ENCODE measurements around the gene ANXA5. TPM values are rescaled to one million over a fixed set of nuclear protein-coding genes. Genes with fewer than 3 reads are reported as not detected.

ANXA5 gene
- total RNA-seq, 1 experiment from 2014 or later: 231 TPM

GRCh38 chr4:121677524-121677923 is 19.3 kb downstream of the ANXA5 start:
- Histone ChIP-seq H3K4ac (ENCODE audit: low read depth, low read length) (no peak overlapping the region), H2BK12ac (ENCODE audit: insufficient read length, low read depth, low read length) (no peak overlapping the region), H4K91ac (ENCODE audit: insufficient read length, low read depth, low read length) (no peak overlapping the region), H4K20me1 (ENCODE audit: control insufficient read depth, insufficient read depth, insufficient read length) (no peaks in the 10 kb centered on the region), H3K56ac (ENCODE audit: insufficient read length, low read depth, low read length) (no peak overlapping the region), H4K8ac (replicated peaks; ENCODE audit: insufficient read length, low read depth, low read length) (no peak overlapping the region), H3T11ph (ENCODE audit: low read length) (no peak overlapping the region), H4K5ac (ENCODE audit: insufficient read length, low read depth, low read length) (no peak overlapping the region), H3K9me3 (ENCODE audit: control insufficient read depth, low read depth, low read length) (no peaks in the 10 kb centered on the region), H3K79me1 (ENCODE audit: insufficient read depth, low read depth, low read length, poor library complexity, severe bottlenecking) (no peaks in the 10 kb centered on the region), H3K14ac (ENCODE audit: insufficient read depth, low read length) (no peak overlapping the region), H2AFZ (ENCODE audit: low read length) (no peak overlapping the region), H3K23me2 (ENCODE audit: insufficient read length, low read depth, low read length, poor library complexity, severe bottlenecking) (no peaks in the 10 kb centered on the region), H2BK15ac (ENCODE audit: low read depth, low read length) (no peak overlapping the region), H3K4me1 (ENCODE audit: insufficient read depth, low read length) (peaks cover 3% of the 10 kb centered on the region; the same call in 1 of the 2 replicates), H2BK120ac (ENCODE audit: low read depth, low read length, poor library complexity, severe bottlenecking) (no peak overlapping the region), H3K27ac (ENCODE audit: insufficient read length, low read depth, low read length) (no peak overlapping the region), H2BK5ac (ENCODE audit: insufficient read length, low read length) (no peak overlapping the region), H3K4me2 (ENCODE audit: insufficient read depth, insufficient read length, low read length) (no peak overlapping the region), H2AK5ac (ENCODE audit: insufficient read length, low read length) (no peak overlapping the region), H3K18ac (ENCODE audit: insufficient read length, low read depth, low read length) (no peak overlapping the region), H3K79me2 (ENCODE audit: insufficient read depth, low read length) (no peaks in the 10 kb centered on the region), H3K9ac (ENCODE audit: extremely low read depth, insufficient read length, low read length) (no peak overlapping the region), H3K23ac (ENCODE audit: insufficient read length, low read depth, low read length) (no peak overlapping the region), H2BK20ac (ENCODE audit: low read depth, low read length, poor library complexity, severe bottlenecking) (no peak overlapping the region), H3K27me3 (ENCODE audit: insufficient read depth, low read length) (no peaks in the 10 kb centered on the region)
- H3K4me1 Mint-ChIP-seq: peaks cover 14% of the 10 kb centered on the region in 2 experiments
- no peak for TF ChIP-seq CTCF (conservative IDR thresholded peaks at IDR 0.05)
- H3K36me3 Mint-ChIP-seq (ENCODE audit: insufficient read depth in 1 of 3, low read depth in 3 of 3): peaks cover 12 to 73% (median 41%) of the 10 kb centered on the region in 3 experiments; a peak in 6 of 7 replicates
- WGBS (ENCODE audit: extremely low coverage, insufficient read length, low lambda C conversion rate): no CpG with 5 or more reads among the region's 1 CpG
- H3K4me3 Mint-ChIP-seq: no peak overlapping the region
- no peaks in the 10 kb centered on the region for H3K9me3 Mint-ChIP-seq
- H3K27me3 Mint-ChIP-seq (ENCODE audit: low read depth): no peaks in the 10 kb centered on the region
- no peak overlapping the region for H3K27ac Mint-ChIP-seq
- DNase-seq: no peak
